Fibroblast of skin of right biceps (primary cell): Measurements from ENCODE around the gene SBSN.

Experiments
- DNase-seq: peaks from one replicate; pipeline ENCODE4 v3.0.0-alpha.2; 2013

SBSN gene

GRCh38 chr19:35554076-35554475, 26.0 kb upstream of the SBSN start:
- no peak for DNase-seq

- no peak for DNase-seq
Observed at GRCh38 chr19:35553385-35554000, 25.4 kb upstream of the SBSN start.

GRCh38 chr19:35552534-35553384, 24.6 kb upstream of the SBSN start:
- no peak for DNase-seq

GRCh38 chr19:35551091-35551810, 23.1 kb upstream of the SBSN start:
- no peak for DNase-seq

- DNase-seq = no peak
Observed at GRCh38 chr19:35549879-35550523, 21.9 kb upstream of the SBSN start.

- peak; percentile 66 for DNase-seq
Observed at GRCh38 chr19:35549174-35549788, 21.2 kb upstream of the SBSN start.

GRCh38 chr19:35546532-35546931, 18.4 kb upstream of the SBSN start:
- no peak for DNase-seq

GRCh38 chr19:35545855-35546381, 17.8 kb upstream of the SBSN start:
- peak; percentile 15 for DNase-seq

- DNase-seq = peak; percentile 89
Observed at GRCh38 chr19:35545001-35545854, 17.1 kb upstream of the SBSN start, which contains the start of gene TMEM147. Gene TMEM147, plus strand, starts transcription at chr19:35545626. Its CDS starts 114 bp downstream, at chr19:35545740.

- no peak for DNase-seq
Observed at GRCh38 chr19:35544110-35544802, 16.1 kb upstream of the SBSN start.

GRCh38 chr19:35543280-35544109, 15.4 kb upstream of the SBSN start:
- DNase-seq = no peak

- DNase-seq = no peak
Observed at GRCh38 chr19:35542209-35542608, 14.1 kb upstream of the SBSN start.

- DNase-seq = no peak
Observed at GRCh38 chr19:35540356-35540927, 12.3 kb upstream of the SBSN start.

GRCh38 chr19:35539850-35540249, 11.7 kb upstream of the SBSN start:
- DNase-seq = no peak

GRCh38 chr19:35539314-35539713, 11.2 kb upstream of the SBSN start:
- DNase-seq = no peak

- DNase-seq = no peak
Observed at GRCh38 chr19:35534803-35535480, 6.8 kb upstream of the SBSN start.

GRCh38 chr19:35533822-35534392, 5.8 kb upstream of the SBSN start:
- DNase-seq = no peak

GRCh38 chr19:35533201-35533821, 5.2 kb upstream of the SBSN start, which contains the start of gene GAPDHS:
Gene GAPDHS, plus strand, starts transcription at chr19:35533456. Its CDS starts 72 bp downstream, at chr19:35533528.
- no peak for DNase-seq
